Anterior cingulate cortex (tissue), 58 donors: ENCODE data around the gene KRTAP1-5.
"Not testable (repeated sequence)": the region's sequence is repeated elsewhere in the genome, so short reads cannot be mapped to it uniquely, and the experiment has no call there.

Experiments
- DNase-seq, 58 donors: peaks; one replicate each; lab custom pipeline; 2025; lab: John Stamatoyannopoulos, UW

KRTAP1-5 gene

DNA sequence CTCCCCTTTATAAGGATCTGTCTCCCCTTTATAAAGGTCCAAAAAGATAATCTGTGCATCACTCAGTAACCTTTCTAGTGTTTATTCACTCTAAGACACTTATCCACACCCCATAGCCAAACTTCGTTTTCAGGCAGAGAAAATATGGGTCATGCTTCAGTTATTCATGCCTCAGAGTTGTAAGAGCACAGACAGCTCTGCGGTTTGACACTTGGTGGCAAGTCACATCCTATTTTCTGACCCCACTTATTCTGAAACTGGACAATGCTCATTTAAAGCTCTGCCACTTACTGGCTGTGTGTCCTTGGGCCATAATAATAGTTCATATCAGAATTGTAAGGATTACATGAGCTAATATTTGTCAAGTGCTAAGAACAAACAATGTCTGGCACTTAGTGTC is 22.1 kb upstream of the KRTAP1-5 start:
- no peak for DNase-seq

DNA sequence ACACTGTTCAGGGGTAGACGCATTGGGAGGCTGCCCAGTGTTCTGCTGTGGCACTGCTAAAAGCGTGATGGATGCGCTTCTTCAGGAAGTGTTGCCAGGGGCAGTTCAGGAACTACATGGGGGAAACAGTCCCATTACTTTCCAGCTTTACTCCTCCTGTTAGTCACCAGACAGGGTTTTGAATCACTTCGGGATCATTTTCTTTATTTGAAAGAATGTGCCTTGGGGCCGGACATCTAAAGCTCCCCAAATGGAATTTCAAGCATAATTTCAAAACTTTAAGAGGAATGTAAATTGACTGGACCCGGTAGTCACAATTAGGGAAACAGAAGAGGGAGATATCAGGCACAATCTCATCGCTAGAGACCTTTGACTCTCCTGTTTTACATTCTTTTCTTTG is 21.4 kb upstream of the KRTAP1-5 start:
- DNase-seq: no peak

DNA sequence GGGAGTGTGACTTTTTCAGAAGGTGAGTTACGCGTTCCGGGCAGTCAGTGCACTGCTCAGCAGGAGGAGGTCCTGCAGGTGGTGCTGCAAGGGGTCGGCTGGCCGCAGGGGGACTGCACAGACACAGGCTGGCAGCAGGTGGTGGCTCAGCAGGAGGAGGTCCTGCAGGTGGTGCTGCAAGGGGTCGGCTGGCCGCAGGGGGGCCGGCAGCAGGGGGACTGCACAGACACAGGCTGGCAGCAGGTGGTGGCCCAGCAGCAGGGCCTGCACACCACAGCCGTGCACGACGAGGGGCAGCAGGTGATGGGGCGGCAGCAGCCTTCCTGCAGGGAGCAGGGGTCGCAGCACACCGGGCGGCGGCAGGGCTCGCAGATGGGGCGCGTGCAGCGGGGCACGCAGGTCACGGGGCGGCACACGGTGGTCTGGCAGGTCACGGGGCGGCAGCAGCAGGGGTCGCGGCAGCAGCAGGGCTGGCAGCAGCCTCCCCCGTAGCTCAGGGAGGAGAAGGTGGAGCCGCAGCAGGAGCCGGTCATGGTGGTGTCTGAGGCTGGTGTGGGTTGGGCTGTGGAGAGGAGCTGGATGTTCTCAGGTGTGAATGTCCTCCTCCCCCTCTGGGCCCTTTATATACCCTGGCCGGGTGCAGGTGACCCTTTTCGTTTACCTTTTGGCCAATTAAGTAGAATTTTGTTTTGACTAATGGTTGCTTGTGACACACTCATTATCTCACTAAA is 19.9 kb upstream of the KRTAP1-5 start, which contains the start of gene KRTAP2-1:
KRTAP2-1 (minus strand) TSS at position 582 of the 731 bp plus-strand sequence; CDS start at position 533, 49 bp downstream.
- DNase-seq: not testable (repeated sequence)

DNA sequence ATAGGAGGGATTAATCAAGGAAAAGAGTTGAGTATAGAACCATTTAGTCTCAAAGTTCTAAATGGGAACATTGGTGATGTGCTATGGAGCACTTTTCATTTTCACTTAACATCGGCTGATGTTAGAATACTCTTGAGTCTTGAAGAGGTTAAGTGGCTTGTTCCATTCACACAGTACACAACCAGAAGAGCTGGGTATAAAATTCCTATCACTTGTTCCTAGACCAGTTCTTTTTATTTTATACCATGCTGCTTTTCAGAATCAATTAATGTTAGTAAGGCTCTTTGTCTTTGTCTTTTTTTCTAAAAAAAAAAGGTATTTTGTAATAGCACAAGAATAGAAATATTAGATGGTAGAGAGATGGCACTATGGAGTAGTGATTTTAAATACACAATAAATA is 15.9 kb upstream of the KRTAP1-5 start:
- DNase-seq: no peak

DNA sequence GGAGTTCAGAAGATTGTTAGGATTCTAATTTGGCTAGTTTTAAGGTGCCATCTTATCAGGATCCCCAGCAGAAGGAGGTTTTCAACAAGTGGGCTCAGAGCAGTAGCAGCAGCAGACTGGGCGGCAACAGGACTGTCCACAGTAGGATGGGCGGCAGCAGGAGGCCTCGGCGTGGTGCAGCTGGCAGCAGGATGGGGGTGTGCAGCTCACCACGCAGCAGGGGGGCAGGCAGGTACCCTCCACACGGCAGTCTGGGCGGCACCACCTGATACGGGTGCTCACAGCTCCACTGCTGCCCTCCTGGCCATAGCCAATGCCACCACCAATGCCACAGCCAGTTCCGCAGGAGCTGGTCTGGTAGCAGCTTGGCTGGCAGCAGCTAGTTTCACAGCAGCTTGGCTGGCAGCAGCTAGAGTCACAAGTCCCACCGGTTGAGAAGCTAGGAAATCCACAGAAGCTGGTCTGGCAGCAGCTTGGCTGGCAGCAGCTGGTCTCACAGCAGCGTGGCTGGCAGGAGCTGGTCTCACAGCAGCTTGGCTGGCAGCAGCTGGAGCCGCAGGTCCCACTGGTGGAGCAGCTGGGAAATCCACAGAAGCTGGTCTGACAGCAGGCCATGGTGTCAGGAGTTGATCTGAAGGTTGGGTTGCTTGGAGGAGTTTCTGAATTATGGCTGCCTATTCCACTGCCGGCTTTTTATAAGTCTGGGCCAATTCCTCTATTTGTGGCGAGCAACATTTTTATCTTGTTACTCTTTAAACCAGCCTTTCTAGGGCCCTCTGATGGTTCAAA is 14.0 kb upstream of the KRTAP1-5 start, which contains the start of gene KRTAP1-1:
KRTAP1-1 (minus strand) TSS at position 668 of the 789 bp plus-strand sequence; CDS start at position 615, 53 bp downstream.
- DNase-seq: peak in 5 of 58 donors; percentile 0 to 16 (median 4)

DNA sequence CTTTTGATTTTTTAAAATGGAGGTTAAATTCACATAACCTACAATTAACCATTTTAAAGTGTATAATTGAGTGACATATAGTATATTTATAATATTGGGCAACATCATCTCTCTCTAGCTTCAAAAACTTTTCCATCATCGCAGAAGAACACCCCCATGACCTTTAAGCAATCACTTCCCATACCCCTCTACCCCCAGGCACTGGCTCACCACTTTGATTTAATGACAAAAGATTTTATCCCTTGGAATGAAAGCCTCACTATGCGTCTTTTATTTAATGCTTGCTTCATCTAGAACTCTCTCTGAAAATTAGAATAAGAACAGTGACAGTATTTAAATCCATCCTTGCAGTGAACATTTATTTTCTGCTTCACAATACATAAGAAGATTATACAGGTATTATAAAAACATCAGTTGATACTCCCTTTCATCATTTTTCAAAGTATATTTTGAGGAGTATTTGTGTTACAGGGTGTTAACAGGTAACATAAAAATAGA is 10.9 kb upstream of the KRTAP1-5 start:
- no peak for DNase-seq

DNA sequence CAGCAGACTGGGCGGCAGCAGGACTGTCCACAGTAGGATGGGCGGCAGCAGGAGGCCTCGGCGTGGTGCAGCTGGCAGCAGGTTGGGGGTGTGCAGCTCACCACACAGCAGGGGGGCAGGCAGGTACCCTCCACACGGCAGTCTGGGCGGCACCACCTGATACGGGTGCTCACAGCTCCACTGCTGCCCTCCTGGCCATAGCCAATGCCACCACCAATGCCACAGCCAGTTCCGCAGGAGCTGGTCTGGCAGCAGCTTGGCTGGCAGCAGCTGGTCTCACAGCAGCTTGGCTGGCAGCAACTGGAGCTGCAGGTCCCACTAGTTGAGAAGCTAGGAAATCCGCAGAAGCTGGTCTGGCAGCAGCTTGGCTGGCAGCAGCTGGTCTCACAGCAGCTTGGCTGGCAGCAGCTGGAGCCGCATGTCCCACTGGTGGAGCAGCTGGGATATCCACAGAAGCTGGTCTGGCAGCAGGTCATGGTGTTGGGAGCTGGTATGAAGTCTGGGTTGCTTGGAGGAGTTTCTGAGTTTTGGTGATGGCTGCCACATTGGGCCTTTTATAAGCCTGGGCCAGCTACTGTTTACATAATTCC is 7.4 kb upstream of the KRTAP1-5 start, which contains the start of gene KRTAP1-3:
KRTAP1-3 (minus strand) TSS at position 529 of the 590 bp plus-strand sequence; CDS start at position 476, 53 bp downstream.
- not testable (repeated sequence) for DNase-seq

DNA sequence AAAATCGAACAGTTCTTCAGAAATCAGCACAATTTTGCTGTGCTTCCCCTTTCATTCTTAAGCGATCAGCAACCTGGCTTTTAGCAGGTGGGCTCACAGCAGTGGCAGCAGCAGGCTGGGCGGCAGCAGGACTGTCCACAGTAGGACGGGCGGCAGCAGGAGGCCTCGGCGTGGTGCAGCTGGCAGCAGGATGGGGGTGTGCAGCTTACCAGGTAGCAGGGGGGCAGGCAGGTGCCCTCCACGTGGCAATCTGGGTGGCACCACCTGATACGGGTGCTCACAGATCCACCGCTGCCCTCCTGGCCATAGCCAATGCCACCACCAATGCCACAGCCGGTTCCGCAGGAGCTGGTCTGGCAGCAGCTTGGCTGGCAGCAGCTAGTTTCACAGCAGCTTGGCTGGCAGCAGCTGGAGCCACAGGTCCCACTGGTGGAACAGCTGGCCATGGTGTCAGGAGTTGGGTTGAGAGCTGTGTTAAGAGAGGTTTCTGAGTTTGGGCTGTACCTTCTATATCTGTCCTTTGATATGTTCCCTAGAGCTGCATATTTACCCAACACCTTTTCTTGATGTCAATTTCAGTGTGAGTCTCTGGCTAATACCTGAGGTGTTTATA is 2.7 kb upstream of the KRTAP1-5 start, which contains the start of gene KRTAP1-4:
KRTAP1-4 (minus strand) TSS at position 563 of the 613 bp plus-strand sequence; CDS start at position 446, 117 bp downstream.
- no peak for DNase-seq

DNA sequence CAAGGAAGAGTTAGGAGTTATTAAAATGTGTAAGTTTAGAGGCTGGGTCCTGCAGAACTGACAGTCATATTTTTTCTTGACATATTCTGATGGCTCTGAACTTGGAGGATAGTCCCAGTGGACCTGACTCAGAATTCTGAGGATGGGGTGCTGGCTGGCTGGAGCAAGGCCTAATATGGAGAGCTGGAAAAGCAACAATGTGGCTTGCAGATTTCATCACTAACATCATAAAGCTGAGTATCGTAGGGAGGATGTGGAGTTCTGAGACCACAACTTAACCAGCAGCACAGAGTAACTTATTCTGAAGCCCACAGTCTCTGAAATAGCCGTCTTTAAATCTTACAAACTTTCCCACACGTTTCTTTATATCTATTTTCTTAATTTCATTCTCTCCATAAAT is 2.3 kb downstream of the KRTAP1-5 start:
- DNase-seq: no peak

DNA sequence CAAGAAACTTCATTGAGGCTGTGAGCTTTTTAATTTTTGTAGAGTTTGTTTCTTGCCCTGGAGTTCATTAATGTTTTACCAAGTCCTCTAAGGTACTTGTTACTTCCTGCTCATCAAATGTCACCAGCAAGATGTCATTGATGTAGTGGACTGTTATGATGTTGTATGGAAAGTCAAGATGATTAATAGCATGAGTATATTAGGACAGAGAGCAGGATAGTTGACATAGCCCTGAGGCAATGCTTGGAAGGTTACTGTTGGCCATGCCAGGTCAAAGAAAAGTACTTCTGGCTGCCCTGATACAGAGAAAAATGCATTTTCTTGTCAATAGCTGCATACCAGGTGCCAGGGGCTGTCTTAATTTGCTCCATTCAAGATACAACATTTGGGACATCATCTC is 6.7 kb downstream of the KRTAP1-5 start:
- DNase-seq: no peak

DNA sequence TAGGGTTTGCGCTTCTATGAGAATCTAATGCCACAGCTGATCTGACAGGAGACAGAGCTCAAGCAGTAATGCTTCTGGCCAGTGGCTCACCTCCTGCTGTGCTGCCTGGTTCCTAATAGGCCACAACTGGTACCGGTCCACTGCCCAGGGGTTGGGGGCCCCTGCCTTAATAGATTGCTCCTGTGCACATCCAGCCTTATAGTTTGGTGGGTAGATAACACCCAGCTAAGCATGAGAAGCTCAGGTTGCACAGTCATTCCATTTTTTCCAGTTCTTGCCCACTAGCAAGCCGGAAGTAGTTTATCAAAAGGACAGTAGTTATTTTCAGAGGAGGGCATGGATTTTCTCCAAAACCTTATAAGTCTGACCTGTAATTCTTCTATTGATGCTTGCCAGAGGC is 7.6 kb downstream of the KRTAP1-5 start:
- DNase-seq: no peak

DNA sequence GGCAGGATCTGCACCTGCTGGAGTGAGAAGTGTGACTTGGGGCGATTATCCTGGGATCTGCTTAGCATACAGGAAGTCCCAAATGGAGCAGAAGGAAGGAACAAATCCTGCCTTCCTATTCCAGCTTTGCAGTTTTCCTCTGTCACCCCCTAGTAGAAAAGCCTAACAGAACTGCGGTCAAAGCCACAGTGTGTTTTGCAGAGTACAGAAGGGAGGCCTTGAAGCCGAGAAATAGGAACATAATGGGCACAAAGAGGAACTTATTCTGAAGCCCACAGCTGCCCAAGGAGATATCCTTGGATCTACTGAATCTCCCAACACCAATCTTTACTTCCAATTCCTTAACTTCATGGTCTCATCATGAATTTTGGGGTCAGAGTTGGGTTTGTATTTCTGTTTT is 8.5 kb downstream of the KRTAP1-5 start:
- DNase-seq: no peak

DNA sequence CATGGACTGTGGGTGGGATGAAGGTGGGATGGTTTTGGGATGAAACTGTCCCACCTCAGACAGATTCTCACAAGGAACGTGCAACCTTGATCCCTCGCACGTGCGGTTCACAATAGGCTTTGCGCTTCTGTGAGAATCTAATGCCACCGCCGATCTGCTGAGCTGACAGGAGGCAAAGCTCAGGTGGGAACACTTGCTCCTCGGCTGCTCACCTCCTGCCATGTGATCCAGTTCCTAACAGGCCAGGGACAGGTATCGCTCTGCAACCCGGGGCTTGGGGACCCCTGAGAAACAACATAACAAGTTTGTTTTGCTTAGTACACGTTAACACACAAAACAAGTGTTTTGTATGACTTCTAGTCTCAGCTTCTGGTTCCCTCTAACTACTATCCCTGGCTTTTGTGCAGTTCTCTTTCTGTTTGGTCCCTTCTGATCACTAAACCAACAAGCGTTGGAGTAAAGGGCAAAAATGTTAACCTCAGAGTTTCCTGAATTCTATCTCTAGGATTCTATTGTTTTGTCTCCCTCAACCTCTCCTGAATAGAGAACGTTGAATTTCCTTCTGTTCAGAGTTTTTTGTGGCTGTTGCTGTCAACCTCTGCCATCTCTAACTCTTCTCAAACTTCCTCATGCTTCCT is 10.3 kb downstream of the KRTAP1-5 start:
- DNase-seq: no peak

DNA sequence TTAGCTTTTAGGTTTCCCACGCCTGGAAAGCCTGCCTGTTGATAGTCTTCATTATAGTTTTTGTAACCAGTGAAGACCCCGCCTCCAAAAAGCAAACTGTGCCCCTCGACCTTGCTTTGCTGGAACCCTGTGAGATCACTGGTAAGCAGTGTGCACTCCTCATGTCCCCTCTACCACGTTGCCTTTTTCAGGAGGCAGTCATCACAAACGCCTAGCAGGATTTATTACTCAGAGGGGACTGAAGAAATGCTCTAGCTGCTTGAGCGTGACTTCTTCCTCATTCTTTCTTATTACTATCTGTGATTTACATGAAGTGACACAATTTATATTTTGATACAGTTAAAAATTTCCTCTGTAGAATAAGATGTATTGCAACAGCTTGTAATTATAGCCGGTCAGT is 11.6 kb downstream of the KRTAP1-5 start:
- no peak for DNase-seq

DNA sequence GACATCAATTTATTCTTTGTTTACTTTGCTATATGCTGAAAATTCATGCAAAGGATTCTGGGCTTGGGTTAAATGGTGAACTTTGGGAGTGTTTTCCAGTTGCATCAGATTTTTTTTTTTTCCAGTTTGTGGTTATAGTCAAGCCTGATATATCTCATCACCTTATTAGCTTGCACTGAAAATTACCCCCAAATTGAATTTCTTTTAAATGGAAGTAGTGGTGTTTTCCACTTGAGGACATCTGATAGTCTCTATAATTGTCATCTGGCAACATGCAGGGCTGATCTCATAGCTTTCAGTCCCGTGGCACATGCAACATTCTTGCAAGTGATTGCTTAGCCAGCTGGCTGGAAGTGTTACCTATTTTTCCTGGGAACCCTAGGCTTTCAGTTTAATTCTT is 13.4 kb downstream of the KRTAP1-5 start:
- no peak for DNase-seq

DNA sequence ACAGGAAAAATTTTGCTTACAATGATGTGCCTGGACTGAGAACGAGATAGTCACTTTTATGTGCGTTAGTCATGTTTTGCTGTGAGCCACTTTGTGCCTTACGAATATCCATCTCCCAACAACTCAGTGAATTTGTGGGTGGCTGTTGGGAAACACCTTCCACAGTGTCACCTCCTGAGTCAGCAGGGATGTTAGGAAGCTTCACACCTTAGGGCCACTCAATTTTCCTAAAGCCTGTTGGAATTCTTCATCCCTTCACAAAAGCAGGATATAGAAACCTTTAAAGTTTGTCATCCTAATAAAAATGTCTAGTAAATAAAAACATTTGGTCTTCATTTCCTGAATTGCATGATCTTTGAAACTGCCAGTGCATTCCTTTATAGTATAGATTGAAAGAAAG is 13.8 kb downstream of the KRTAP1-5 start:
- DNase-seq: no peak

DNA sequence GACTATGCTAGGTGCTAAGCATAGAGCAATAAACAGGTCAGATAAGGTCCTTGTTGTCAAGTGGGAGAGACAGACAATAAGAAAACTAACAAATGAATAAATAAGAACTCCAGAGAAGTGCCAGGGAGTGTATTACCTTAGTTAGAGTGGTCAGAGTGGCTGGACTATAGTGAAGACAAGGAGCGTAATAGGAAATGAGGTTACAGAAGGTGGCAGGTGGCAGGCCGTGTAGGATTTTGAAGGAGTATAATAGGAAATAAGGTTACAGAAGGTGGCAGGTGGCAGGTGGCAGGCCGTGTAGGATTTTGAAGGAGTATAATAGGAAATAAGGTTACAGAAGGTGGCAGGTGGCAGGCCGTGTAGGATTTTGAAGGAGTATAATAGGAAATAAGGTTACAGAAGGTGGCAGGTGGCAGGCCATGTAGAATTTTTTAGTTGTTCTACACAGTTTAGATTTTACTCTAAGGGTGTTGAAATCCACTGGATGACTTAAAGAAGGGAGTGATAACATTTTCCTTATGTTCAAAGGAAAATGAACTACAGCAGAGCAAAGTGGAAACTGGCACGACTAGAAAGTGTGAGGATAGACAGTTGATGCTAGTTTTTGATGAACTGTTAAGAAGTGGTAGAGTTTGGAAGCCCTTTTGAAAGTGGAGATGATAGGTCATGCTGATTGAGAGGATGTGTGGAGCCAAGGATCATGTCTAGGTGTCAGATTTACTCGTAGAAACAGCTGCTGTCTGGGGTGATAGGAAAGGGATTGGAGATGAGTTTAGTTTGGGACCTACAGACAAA is 14.5 kb downstream of the KRTAP1-5 start:
- DNase-seq: no peak

DNA sequence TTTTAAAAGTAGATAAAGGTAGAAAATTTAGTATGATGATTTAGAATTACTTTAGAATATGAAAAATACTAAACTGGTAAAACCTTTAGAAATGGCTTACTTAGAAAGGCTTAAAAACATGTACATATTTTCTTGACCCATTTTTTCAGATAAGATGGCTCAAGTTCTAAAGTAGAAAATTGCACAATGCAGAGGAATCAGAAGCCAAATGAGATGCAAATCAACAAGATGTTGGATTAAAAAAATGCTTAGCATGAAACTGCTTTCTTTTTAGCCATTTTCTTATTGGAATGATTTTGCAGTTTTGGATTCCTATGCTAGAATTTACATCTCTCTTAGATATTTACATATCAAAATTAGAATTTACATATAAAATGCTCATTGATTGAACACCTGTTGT is 16.6 kb downstream of the KRTAP1-5 start:
- DNase-seq: no peak

DNA sequence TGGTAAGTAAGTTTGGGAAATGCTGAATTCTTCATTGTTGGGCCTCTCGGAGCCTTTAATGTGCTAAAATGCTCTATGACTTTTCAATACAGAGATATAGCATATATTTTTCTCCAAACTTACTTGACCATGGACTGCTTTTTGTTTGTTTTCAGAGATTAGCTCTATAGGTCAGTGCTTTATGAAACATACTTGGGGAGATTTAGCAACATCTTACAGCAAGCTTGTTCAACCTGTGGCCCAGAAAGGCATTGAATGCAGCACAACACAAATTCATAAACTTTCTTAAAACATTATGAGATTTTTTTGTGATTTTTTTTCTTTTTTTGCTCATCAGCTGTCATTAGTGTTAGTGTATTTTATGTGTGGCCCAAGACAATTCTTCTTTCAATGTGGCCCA is 17.1 kb downstream of the KRTAP1-5 start:
- DNase-seq: no peak
